Measurements from ENCODE around the gene MAP3K6.
"Not testable (repeated sequence)": the region's sequence is repeated elsewhere in the genome, so short reads cannot be mapped to it uniquely, and the experiment has no call there.

Gene MAP3K6

DNA sequence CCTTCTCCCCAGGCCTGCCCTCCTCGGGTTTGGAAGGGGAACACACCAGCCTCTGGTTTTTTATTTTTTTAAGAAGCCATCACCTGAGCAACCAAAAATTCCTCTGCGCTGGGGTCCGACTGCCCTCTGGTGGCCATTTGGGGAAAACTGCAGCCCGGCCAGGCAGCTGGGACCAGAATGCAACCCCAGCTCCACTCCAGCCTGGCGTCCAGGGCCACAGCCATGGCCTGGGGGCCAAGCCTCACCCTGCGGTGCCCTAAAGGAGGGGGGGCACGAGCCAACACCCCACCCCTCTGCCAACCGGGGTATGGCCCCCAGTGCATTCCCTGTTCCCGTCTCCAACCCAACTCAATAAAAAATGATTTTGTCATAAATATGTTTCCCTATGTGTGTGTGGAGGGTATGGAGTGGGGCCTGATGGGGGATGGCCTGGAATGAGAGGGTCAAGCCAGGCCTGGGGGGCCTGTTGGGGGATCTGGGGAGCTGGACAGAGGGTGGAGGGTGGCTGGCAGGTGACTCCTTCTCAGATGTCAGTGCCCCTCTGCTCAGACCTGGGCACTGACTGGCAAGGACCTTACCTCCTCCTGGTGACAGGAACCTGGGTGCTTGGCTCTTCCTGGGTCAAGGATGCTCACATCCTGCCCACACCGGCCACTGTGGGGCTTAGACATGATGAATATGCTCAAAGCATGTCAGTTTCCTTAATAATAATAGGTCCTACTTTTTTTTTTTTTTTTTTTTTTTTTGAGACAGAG lies 28.9 kb upstream of the MAP3K6 start:
- DNase-seq (ENCODE audit: low spot score), result peak; percentile 87

DNA sequence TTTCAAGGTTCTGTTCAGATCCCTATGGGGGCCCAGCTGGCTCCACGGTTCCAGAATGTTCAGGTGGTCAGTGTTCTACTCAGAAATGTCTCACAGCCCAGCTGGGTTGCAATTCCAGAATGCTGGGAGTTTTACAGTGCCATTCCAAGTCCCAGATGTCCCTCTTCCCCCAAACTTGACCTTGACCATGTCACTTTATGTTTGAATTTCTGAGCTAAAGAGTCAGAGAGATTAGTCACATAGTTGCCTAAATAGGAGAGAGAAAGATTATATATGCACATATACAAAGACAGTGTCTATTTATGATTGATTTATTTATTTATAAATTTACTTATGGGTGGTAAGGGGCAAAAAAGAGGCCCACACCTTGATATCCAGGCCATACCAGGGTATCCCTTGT lies 28.2 kb upstream of the MAP3K6 start:
- DNase-seq (ENCODE audit: low spot score), result no peak

GRCh38 chr1:27394282-27394658 lies 27.5 kb upstream of the MAP3K6 start:
- DNase-seq (ENCODE audit: low spot score), result no peak

DNA sequence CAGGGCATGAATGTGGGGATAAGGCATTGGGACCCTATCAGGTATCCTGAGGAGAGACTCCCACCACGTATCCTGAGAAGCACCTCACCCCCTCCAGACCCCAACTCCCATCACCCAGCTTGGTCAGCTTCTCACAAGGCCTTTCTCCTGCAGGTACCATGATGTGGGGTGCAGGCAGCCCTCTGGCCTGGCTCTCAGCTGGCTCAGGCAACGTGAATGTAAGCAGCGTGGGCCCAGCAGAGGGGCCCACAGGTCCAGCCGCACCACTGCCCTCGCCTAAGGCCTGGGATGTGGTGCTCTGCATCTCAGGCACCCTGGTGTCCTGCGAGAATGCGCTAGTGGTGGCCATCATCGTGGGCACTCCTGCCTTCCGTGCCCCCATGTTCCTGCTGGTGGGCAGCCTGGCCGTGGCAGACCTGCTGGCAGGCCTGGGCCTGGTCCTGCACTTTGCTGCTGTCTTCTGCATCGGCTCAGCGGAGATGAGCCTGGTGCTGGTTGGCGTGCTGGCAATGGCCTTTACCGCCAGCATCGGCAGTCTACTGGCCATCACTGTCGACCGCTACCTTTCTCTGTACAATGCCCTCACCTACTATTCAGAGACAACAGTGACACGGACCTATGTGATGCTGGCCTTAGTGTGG lies 27.0 kb upstream of the MAP3K6 start:
- DNase-seq (ENCODE audit: low spot score), result no peak

DNA sequence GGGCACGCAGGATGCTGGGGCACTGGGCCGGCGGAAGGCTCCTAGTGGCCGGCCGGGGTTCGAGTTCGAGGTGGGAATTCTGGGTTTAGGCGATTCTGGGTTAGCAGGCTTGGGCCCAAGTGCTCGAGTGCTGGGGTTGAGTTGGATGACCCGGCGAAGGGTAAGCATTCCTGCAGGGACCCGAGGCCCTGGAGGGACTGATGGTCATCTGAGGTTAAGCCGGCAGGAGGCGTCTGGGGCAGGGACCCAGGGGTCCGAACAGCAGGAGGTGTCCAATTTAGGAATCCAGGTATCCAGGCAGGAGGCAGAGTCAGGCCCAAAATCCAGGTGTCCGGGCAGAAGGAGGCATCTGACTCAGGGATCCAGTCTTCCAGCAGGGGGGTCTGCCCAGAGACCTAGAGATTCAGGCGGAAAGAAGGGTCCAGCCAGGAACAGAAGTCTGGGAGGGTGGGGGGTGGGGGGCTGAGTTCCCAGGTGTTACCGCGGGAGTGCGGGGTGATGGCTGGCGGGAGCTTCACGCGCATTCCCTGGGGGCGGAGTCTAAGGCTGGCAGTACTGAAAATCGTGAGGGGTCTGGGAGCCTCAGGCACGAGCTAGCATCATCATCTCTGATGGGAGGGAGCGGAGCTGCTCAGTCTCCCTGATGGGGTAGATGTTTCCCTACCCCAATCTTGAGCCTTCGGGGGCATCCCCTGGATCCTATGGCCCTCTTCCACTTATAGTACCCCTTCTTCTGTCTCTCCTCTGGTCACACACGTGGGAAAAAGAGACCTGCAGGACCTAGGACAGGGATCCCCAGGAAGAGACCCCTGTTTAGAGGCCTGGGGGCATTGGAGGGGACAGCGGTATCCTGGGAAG lies 26.2 kb upstream of the MAP3K6 start:
- no peak for DNase-seq (ENCODE audit: low spot score)

DNA sequence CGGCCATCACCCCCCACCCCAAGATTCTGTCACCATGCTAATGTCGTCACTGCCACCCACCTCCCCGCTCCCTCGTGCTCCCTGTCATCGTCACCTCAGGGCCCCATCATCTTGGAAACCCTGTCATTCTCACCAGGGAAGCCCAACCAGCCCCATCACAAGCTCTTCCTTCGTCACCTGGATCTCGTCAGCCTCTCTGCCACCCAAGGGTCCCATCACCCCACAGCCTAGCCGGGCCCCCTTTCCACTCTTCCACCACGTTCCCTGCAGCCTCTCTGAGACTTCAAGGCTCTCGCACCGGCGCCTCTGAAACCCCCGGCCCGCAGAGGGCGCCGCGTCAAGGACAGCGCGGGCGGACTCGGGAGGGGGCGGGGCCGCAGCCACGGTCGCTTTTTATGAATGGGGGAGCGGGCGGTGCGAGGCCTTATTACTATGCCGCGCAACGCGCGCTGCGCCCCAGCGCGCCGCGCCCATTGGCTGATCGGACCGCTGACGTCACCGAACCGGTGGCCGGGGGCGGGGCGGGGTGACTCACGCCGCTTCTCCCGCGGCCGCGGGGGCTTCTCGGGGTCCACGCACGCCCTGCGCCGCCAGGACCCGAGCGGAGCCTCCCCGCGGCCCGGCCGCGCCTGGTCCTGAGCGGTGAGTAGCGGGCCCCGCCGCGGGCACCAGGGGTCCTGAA lies 25.5 kb upstream of the MAP3K6 start, which contains the start of gene GPR3:
Gene GPR3 (plus strand): TSS at position 527 of the 682 bp plus-strand sequence. CDS start 1,177 bp downstream, outside the sequence.
- peak; percentile 95 for DNase-seq (ENCODE audit: low spot score)

- peak; percentile 74 for DNase-seq (ENCODE audit: low spot score)
Measured at GRCh38 chr1:27391511-27392095, 24.8 kb upstream of the MAP3K6 start.

DNA sequence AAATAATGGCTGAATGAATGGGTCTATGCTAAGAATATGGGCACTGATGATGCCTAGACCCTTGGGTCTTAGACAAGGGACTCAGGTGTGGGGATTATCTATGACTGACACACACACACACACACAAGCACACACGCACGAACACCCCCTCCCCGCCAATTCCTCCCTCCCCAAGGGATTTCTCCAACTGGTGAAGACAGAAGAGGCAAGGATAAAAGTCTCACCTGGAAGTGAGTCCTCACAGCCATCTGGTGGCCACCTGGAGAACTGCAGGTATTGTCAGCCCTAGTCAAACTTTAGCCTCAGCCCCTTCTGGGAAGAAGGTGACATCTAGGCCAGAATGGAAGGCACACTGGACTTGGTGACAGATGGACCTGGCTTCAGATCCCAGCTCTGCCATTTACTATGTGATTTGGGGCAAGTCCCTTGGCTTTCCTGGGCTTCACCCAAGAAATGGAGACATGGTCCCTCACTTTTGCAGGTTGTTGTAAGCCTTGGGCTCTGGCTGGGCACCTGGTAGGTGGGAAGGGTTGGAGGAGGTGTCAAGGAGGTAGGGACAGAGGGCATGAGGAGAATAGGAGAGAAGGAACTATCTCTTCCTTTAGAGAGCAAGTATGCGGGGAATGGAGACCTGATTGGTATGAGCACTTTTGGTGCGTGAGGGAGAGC lies 21.7 kb upstream of the MAP3K6 start:
- peak; percentile 69 for DNase-seq (ENCODE audit: low spot score)

- DNase-seq (ENCODE audit: low spot score), result not testable (repeated sequence)
Measured at GRCh38 chr1:27384797-27385196, 18.0 kb upstream of the MAP3K6 start.

- DNase-seq (ENCODE audit: low spot score), result no peak
Measured at GRCh38 chr1:27383661-27384060, 16.9 kb upstream of the MAP3K6 start.

- DNase-seq (ENCODE audit: low spot score), result peak; percentile 99
Measured at GRCh38 chr1:27383039-27383605, 16.4 kb upstream of the MAP3K6 start, which contains the start of gene CD164L2. Gene CD164L2 (minus strand): TSS chr1:27383333. CDS start chr1:27383239, 94 bp downstream.

DNA sequence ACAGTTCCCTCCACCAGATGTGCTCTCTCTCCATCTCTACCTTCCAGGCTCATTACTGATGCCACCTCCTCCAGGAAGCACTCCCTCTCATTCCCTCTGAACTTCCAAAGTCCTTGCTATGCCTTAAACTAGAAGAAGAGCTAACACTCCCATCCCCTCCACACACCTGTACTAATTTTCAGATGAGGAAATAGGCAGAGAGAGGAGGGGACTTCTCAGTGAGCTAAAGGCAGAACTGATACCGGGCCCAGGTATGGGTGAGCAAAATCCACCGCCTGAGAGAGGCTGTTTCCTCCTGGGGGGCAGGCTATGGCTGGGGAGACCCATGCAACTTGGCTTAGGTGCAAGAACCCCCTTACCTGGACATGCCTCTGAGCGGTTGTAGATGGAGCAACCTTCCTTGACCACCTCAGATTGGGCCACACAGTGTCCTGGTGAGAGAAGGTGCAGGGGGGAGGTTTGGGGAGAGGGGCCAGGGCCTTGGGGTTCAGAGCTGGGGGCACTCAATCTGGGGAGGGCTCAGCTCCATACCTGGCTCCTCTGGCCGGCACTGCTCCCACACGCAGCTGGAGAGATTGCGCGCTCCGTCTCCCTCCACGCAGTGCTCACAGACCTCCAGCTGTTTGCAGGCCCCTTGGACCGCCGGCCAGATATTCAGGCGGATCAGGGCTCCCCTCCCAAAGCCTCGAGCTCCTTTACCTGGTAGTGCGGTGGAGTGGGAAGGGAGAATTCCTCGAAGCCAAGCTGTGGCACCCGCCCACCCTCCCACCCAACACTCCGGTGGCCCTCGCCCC lies 15.4 kb upstream of the MAP3K6 start:
- no peak for DNase-seq (ENCODE audit: low spot score)

GRCh38 chr1:27380766-27381733 lies 14.3 kb upstream of the MAP3K6 start:
- DNase-seq (ENCODE audit: low spot score), result no peak

- DNase-seq (ENCODE audit: low spot score), result no peak
Measured at GRCh38 chr1:27380224-27380623, 13.5 kb upstream of the MAP3K6 start.

DNA sequence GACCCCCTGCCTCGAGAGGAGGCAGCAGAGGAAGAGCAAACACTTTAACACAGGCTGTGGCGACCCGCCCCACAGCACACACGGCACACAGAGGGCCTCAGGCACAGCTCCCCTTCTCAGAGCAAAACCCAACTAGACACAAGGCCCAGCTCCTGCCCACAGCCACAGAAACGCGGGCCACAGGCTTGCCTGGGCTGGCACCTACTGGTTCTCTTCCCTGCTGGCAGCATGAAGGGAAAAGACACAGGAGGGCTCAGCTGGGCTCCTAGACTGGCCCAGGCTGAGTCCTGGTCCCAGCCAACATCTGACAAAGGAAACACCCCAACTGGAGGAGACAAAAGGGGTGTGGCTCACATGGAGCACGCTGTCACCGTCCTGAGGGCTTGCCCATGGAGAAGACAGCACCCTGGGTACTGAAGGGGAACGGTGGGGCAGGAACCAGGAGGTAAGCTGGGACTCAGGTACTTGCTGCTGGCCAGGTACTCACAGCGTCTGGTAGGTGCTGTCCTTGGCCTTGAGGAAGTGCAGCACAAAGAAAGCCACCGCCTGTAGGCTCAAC lies 12.9 kb upstream of the MAP3K6 start:
- DNase-seq (ENCODE audit: low spot score), result no peak

GRCh38 chr1:27377760-27378495 lies 11.2 kb upstream of the MAP3K6 start:
- no peak for DNase-seq (ENCODE audit: low spot score)

GRCh38 chr1:27374362-27375086 lies 7.8 kb upstream of the MAP3K6 start, which contains the start of gene FCN3:
Gene FCN3 (minus strand): TSS chr1:27374824. CDS start chr1:27374818, 6 bp downstream.
- no peak for DNase-seq (ENCODE audit: low spot score)

Data from iPS-NIHi11 (cell line).